SK-N-MC (cell line): ENCODE data around the gene KLK14.

ENCODE experiments used
- EZH2 ChIP-seq: fragments of 200-600 bp; sonication (generic); IDR thresholded peaks from one replicate; pipeline ENCODE4 v1.6.1; 2017; ENCODE audit warnings: antibody characterized with exemption
- FOXP2 ChIP-seq: optimal IDR thresholded peaks from 2 replicates; pipeline ENCODE3; 2011; ENCODE audit warnings: mild to moderate bottlenecking, moderate library complexity; ENCODE audit not compliant: insufficient read depth; ENCODE audit errors: extremely low read length, control extremely low read depth
- POLR2AphosphoS5 ChIP-seq: IDR thresholded peaks from 2 replicates; pipeline ENCODE4 v1.6.1; 2012; ENCODE audit warnings: mild to moderate bottlenecking, low read depth, low read length, borderline replicate concordance

DNA sequence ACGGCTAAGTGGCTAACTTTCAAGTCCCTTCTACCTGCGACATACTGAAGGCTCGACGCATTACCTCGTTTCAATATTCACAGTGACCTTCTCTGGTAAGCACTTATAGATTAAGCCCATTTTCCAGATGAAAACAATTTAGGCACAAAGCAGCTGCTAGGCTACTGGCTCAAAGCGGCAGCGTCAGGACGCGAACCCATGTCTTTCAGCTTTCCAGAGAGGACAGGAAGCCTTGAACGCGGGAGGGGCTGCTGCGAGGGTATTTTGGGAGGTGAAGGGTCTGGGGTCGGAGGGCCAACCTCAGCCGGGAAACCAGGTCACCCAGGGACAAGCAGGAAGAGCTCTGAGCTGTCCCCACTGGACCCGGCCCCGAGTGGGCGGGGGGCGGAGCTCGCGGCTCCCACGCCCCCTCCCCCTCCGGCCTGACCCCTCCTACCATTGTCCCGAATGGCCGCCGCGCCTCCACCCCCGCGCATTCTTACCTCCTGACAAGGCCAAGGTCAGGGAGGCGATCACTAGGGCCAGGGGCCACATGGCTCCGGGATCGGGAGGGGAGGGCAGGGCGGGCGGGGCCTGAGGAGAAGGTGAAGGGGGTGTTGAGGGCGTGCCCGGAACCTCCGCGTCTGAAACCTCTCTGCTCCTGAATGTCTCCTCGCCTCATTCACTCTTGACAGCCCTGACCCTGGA is 18.0 kb downstream of the KLK14 start, which contains the start of gene KLK13:
- no peak for TF ChIP-seq EZH2
- no peak for TF ChIP-seq POLR2AphosphoS5
- no peak for TF ChIP-seq FOXP2
